NCI-H82 (cell line): ENCODE results near the gene SPDYE18.
"Not testable (repeated sequence)": the region's sequence is repeated elsewhere in the genome, so short reads cannot be mapped to it uniquely, and the experiment has no call there.

Experiments
- DNase-seq: peaks from one replicate; lab custom pipeline; 2025; lab: John Stamatoyannopoulos, UW

SPDYE18 gene

GRCh38 chr7:77006127-77007110, 55.9 kb downstream of the SPDYE18 start:
- not testable (repeated sequence) for DNase-seq

- not testable (repeated sequence) for DNase-seq
These were observed 56.8 kb downstream of the SPDYE18 start for GRCh38 chr7:77005461-77006057.

- not testable (repeated sequence) for DNase-seq
These were observed 58.2 kb downstream of the SPDYE18 start for GRCh38 chr7:77004151-77004550.

- DNase-seq: not testable (repeated sequence)
These were observed 59.1 kb downstream of the SPDYE18 start for GRCh38 chr7:77003241-77003640.

GRCh38 chr7:77002678-77003233, 59.6 kb downstream of the SPDYE18 start:
- not testable (repeated sequence) for DNase-seq

GRCh38 chr7:77002104-77002503, 60.3 kb downstream of the SPDYE18 start:
- not testable (repeated sequence) for DNase-seq
